ENCODE measurements around the gene RIPOR3. TPM values are rescaled to one million over a fixed set of nuclear protein-coding genes. Genes with fewer than 3 reads are reported as not detected.

RIPOR3 gene
- polyA plus RNA-seq, 1 donor from 2014 or later = not detected

- Histone ChIP-seq H3K4me2 (ENCODE audit: low read length) (no peak overlapping the region), H3F3A (ENCODE audit: insufficient read depth, low read length, poor library complexity, severe bottlenecking) (no peaks in the 10 kb centered on the region), H2AFZ (ENCODE audit: low read depth, low read length) (no peak overlapping the region), H3K79me2 (replicated peaks; ENCODE audit: insufficient read depth, low read length) (no peaks in the 10 kb centered on the region), H4K20me1 (ENCODE audit: insufficient read depth) (no peaks in the 10 kb centered on the region), H3K9me3 (ENCODE audit: low read length) (no peaks in the 10 kb centered on the region), H3K36me3 (ENCODE audit: insufficient read depth, low read length) (no peaks in the 10 kb centered on the region), H3K9ac (ENCODE audit: low read length) (no peak overlapping the region), H3K27me3 (ENCODE audit: insufficient read depth, low read depth, low read length) (no peaks in the 10 kb centered on the region), H3K4me3 (ENCODE audit: low read length) (no peak overlapping the region), H3K27ac (ENCODE audit: low read length) (no peak overlapping the region), H3K9me2 (ENCODE audit: insufficient read depth, low read length) (no peaks in the 10 kb centered on the region)
- TF ChIP-seq SMC3 (conservative IDR thresholded peaks at IDR 0.05; ENCODE audit: poor library complexity) = no peak
- TF ChIP-seq TAF1 (IDR thresholded peaks at IDR 0.05; ENCODE audit: low read depth) = no peak
- no peak for TF ChIP-seq CTCF (IDR thresholded peaks at IDR 0.05; ENCODE audit: poor library complexity, severe bottlenecking)
- TF ChIP-seq REST (IDR thresholded peaks at IDR 0.05; ENCODE audit: borderline replicate concordance) = no peak
- TF ChIP-seq EP300 (conservative IDR thresholded peaks at IDR 0.05; ENCODE audit: poor library complexity, severe bottlenecking) = no peak
- TF ChIP-seq EZH2 (IDR thresholded peaks at IDR 0.05; ENCODE audit: borderline replicate concordance, insufficient read depth, low read length, poor library complexity, severe bottlenecking) = no peak
- TF ChIP-seq POLR2AphosphoS5 (IDR thresholded peaks at IDR 0.05) = no peak
- no peak for TF ChIP-seq MXI1 (conservative IDR thresholded peaks at IDR 0.05; ENCODE audit: poor library complexity, severe bottlenecking)
- no peak for TF ChIP-seq RAD21 (conservative IDR thresholded peaks at IDR 0.05)
Observed at GRCh38 chr20:50632701-50633100, 58.6 kb downstream of the RIPOR3 start.

DNA sequence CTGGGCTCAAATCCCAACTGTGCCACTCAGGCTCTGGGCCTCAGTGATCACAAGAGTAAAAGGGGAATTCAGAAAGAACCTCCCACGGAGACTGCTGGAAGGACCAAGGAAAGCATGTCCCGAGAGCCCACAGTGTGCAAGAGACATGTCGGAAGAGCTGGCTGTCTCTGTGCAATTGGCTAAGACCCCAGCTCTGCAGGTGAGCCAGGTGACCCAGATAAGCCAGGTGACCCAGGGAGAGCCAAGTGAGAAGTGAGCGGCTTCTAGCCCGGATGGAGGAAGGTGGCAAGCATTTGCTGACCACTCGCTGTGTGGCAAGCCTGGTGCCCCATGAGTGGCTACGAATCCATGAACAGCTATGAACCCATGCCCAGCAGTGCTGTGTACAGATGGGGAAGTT lies 59.1 kb downstream of the RIPOR3 start:
- no peak overlapping the region for H2AFZ ChIP-seq (ENCODE audit: low read depth, low read length)
- H4K20me1 ChIP-seq (ENCODE audit: insufficient read depth) = no peaks in the 10 kb centered on the region
- no peak overlapping the region for H3K27ac ChIP-seq (ENCODE audit: low read length)
- no peak overlapping the region for H3K4me3 ChIP-seq (ENCODE audit: low read length)
- H3K9me2 ChIP-seq (ENCODE audit: insufficient read depth, low read length) = no peaks in the 10 kb centered on the region
- H3K4me2 ChIP-seq (ENCODE audit: low read length) = no peak overlapping the region
- no peaks in the 10 kb centered on the region for H3K9me3 ChIP-seq (ENCODE audit: low read length)
- H3K79me2 ChIP-seq (replicated peaks; ENCODE audit: insufficient read depth, low read length) = no peaks in the 10 kb centered on the region
- H3K27me3 ChIP-seq (ENCODE audit: insufficient read depth, low read depth, low read length) = no peaks in the 10 kb centered on the region
- H3K9ac ChIP-seq (ENCODE audit: low read length) = no peak overlapping the region
- H3F3A ChIP-seq (ENCODE audit: insufficient read depth, low read length, poor library complexity, severe bottlenecking) = no peaks in the 10 kb centered on the region
- TF ChIP-seq SMC3 (conservative IDR thresholded peaks at IDR 0.05; ENCODE audit: poor library complexity) = no peak
- no peak for TF ChIP-seq EP300 (conservative IDR thresholded peaks at IDR 0.05; ENCODE audit: poor library complexity, severe bottlenecking)
- TF ChIP-seq POLR2AphosphoS5 (IDR thresholded peaks at IDR 0.05) = no peak
- TF ChIP-seq REST (IDR thresholded peaks at IDR 0.05; ENCODE audit: borderline replicate concordance) = no peak
- no peak for TF ChIP-seq RAD21 (conservative IDR thresholded peaks at IDR 0.05)
- no peak for TF ChIP-seq MXI1 (conservative IDR thresholded peaks at IDR 0.05; ENCODE audit: poor library complexity, severe bottlenecking)
- no peak for TF ChIP-seq TAF1 (IDR thresholded peaks at IDR 0.05; ENCODE audit: low read depth)
- TF ChIP-seq CTCF (IDR thresholded peaks at IDR 0.05; ENCODE audit: poor library complexity, severe bottlenecking) = no peak
- no peak for TF ChIP-seq EZH2 (IDR thresholded peaks at IDR 0.05; ENCODE audit: borderline replicate concordance, insufficient read depth, low read length, poor library complexity, severe bottlenecking)
- H3K36me3 ChIP-seq (ENCODE audit: insufficient read depth, low read length) = no peaks in the 10 kb centered on the region
